HEK293 (cell line): ENCODE measurements around the gene SMO.

ENCODE experiments used
- CTCF ChIA-PET: fragments of 350-600 bp; formaldehyde crosslinking; extraction: SDS; loops from one replicate; lab custom pipeline; 2021; ENCODE audit warnings: antibody characterized with exemption; lab: Yijun Ruan, JAX
- POLR2A ChIA-PET: fragments of 300-600 bp; formaldehyde crosslinking; extraction: SDS; loops from one replicate; lab custom pipeline; 2020; ENCODE audit warnings: antibody characterized with exemption, inconsistent platforms; lab: Yijun Ruan, JAX
- H3K27ac ChIP-seq: fragments of 200-500 bp; sonication (Bioruptor generic); 2 replicates; pipeline ENCODE4 v1.5.1; 2014; ENCODE audit warnings: low read depth, low read length, control low read depth, inconsistent platforms; ENCODE audit errors: extremely low read depth
- H3K36me3 ChIP-seq, 2 experiments: fragments of 200-500 bp in 1 of 2; sonication (Bioruptor generic) in 1 of 2; 1 replicate in 1 of 2; 2 replicates in 1 of 2; pipeline ENCODE4 v1.5.1; 2014 to 2017; ENCODE audit warnings: inconsistent platforms in 2 of 2, low read length in 2 of 2; ENCODE audit not compliant: control insufficient read depth in 2 of 2, insufficient read depth in 1 of 2
- H3K4me1 ChIP-seq: fragments of 200-500 bp; sonication (Bioruptor generic); 2 replicates; pipeline ENCODE4 v1.5.1; 2014; ENCODE audit warnings: mild to moderate bottlenecking, low read length, inconsistent platforms; ENCODE audit not compliant: control insufficient read depth, insufficient read depth
- H3K4me3 ChIP-seq: 2 replicates; pipeline ENCODE4 v1.5.1; 2011; ENCODE audit warnings: low read depth, mild to moderate bottlenecking, control low read depth, low read length, moderate library complexity
- H3K9me3 ChIP-seq: fragments of 200-500 bp; sonication (Bioruptor generic); 2 replicates; pipeline ENCODE4 v1.5.1; 2014; ENCODE audit warnings: low read depth, low read length, inconsistent platforms; ENCODE audit not compliant: control insufficient read depth, insufficient read depth
- ATF2 ChIP-seq: fragments of 450-650 bp; formaldehyde crosslinking; IDR thresholded peaks from 2 replicates; pipeline ENCODE4 v1.5.1; 2016; ENCODE audit warnings: missing biosample characterization, missing genetic modification characterization, low read depth
- BCL11B ChIP-seq: fragments of 450-650 bp; formaldehyde crosslinking; IDR thresholded peaks from 2 replicates; pipeline ENCODE4 v1.5.1; 2016; ENCODE audit warnings: low read depth, missing biosample characterization, missing genetic modification characterization
- GFI1B ChIP-seq: fragments of 450-650 bp; formaldehyde crosslinking; IDR thresholded peaks from 2 replicates; pipeline ENCODE4 v1.5.1; 2016; ENCODE audit warnings: missing biosample characterization, missing genetic modification characterization
- HOXA7 ChIP-seq: sonication (generic); formaldehyde crosslinking; IDR thresholded peaks from 2 replicates; pipeline ENCODE4 v1.8.1; 2022; ENCODE audit warnings: missing genetic modification reagents, borderline replicate concordance
- MEIS1 ChIP-seq: sonication (generic); formaldehyde crosslinking; IDR thresholded peaks from 2 replicates; pipeline ENCODE4 v1.8.1; 2022; ENCODE audit warnings: missing genetic modification reagents, mild to moderate bottlenecking, borderline replicate concordance
- PRDM1 ChIP-seq: fragments of 450-650 bp; formaldehyde crosslinking; IDR thresholded peaks from 2 replicates; pipeline ENCODE4; 2016; ENCODE audit warnings: missing biosample characterization, missing genetic modification characterization
- SCRT1 ChIP-seq: fragments of 450-650 bp; formaldehyde crosslinking; IDR thresholded peaks from 2 replicates; pipeline ENCODE4 v1.5.1; 2016; ENCODE audit warnings: missing biosample characterization, missing genetic modification characterization, borderline replicate concordance
- SCRT2 ChIP-seq: fragments of 450-650 bp; formaldehyde crosslinking; IDR thresholded peaks from 2 replicates; pipeline ENCODE4 v1.5.1; 2016; ENCODE audit warnings: missing biosample characterization, missing genetic modification characterization
- ZBTB21 ChIP-seq: fragments of 450-650 bp; formaldehyde crosslinking; IDR thresholded peaks from 2 replicates; pipeline ENCODE4 v1.5.1; 2017; ENCODE audit warnings: missing biosample characterization, missing genetic modification characterization
- ZNF132 ChIP-seq: fragments of 450-650 bp; formaldehyde crosslinking; IDR thresholded peaks from 2 replicates; pipeline ENCODE4 v1.5.1; 2017; ENCODE audit warnings: missing biosample characterization, missing genetic modification characterization, borderline replicate concordance
- ZNF133 ChIP-seq: fragments of 450-650 bp; formaldehyde crosslinking; IDR thresholded peaks from 2 replicates; pipeline ENCODE4 v1.5.1; 2016; ENCODE audit warnings: missing biosample characterization, missing genetic modification characterization
- ZNF146 ChIP-seq: fragments of 450-650 bp; formaldehyde crosslinking; IDR thresholded peaks from 2 replicates; pipeline ENCODE4 v1.5.1; 2016; ENCODE audit warnings: missing biosample characterization, missing genetic modification characterization
- ZNF157 ChIP-seq: fragments of 450-650 bp; formaldehyde crosslinking; IDR thresholded peaks from 2 replicates; pipeline ENCODE4 v1.5.1; 2016; ENCODE audit warnings: missing biosample characterization, missing genetic modification characterization
- ZNF16 ChIP-seq: fragments of 450-650 bp; formaldehyde crosslinking; IDR thresholded peaks from 2 replicates; pipeline ENCODE4 v1.5.1; 2016; ENCODE audit warnings: low read depth, missing biosample characterization, missing genetic modification characterization
- ZNF202 ChIP-seq: fragments of 450-650 bp; formaldehyde crosslinking; IDR thresholded peaks from 2 replicates; pipeline ENCODE4 v1.5.1; 2016; ENCODE audit warnings: missing biosample characterization, missing genetic modification characterization, borderline replicate concordance
- ZNF292 ChIP-seq: fragments of 450-650 bp; formaldehyde crosslinking; IDR thresholded peaks from 2 replicates; pipeline ENCODE4 v1.5.1; 2016; ENCODE audit warnings: low read depth, missing biosample characterization, missing genetic modification characterization, borderline replicate concordance
- ZNF324 ChIP-seq: fragments of 450-650 bp; formaldehyde crosslinking; IDR thresholded peaks from 2 replicates; pipeline ENCODE4 v1.5.1; 2016; ENCODE audit warnings: missing biosample characterization, missing genetic modification characterization
- ZNF335 ChIP-seq: fragments of 450-650 bp; formaldehyde crosslinking; conservative IDR thresholded peaks from 2 replicates; pipeline ENCODE4 v1.5.1; 2016; ENCODE audit warnings: missing biosample characterization, missing genetic modification characterization
- ZNF48 ChIP-seq: fragments of 450-650 bp; formaldehyde crosslinking; IDR thresholded peaks from 2 replicates; pipeline ENCODE4 v1.5.1; 2016; ENCODE audit warnings: missing biosample characterization, missing genetic modification characterization
- ZNF513 ChIP-seq: fragments of 450-650 bp; IDR thresholded peaks from 2 replicates; pipeline ENCODE4 v1.5.1; 2018; ENCODE audit warnings: missing biosample characterization, missing genetic modification characterization
- ZNF561 ChIP-seq: fragments of 450-650 bp; IDR thresholded peaks from 2 replicates; pipeline ENCODE4 v1.5.1; 2018; ENCODE audit warnings: missing biosample characterization, missing genetic modification characterization, borderline replicate concordance
- ZNF626 ChIP-seq: fragments of 450-650 bp; sonication (Bioruptor Pico); formaldehyde crosslinking; IDR thresholded peaks from 2 replicates; pipeline ENCODE4 v1.5.1; 2018; ENCODE audit warnings: missing biosample characterization, missing genetic modification characterization, inconsistent platforms
- ZNF645 ChIP-seq: fragments of 450-650 bp; formaldehyde crosslinking; IDR thresholded peaks from 2 replicates; pipeline ENCODE4; 2016; ENCODE audit warnings: missing biosample characterization, missing genetic modification characterization
- ZNF701 ChIP-seq: fragments of 450-650 bp; formaldehyde crosslinking; IDR thresholded peaks from 2 replicates; pipeline ENCODE4 v1.5.1; 2016; ENCODE audit warnings: missing biosample characterization, missing genetic modification characterization
- ZSCAN23 ChIP-seq: fragments of 450-650 bp; formaldehyde crosslinking; IDR thresholded peaks from 2 replicates; pipeline ENCODE4 v1.5.1; 2016; ENCODE audit warnings: missing biosample characterization, missing genetic modification characterization

SMO gene

GRCh38 chr7:129203050-129203741 is 14.8 kb downstream of the SMO start:
- Histone ChIP-seq H3K27ac (no peak overlapping the region), H3K4me1 (no peaks in the 10 kb centered on the region), H3K9me3 (no peaks in the 10 kb centered on the region), H3K36me3 (peaks cover 0 to 24% of the 10 kb centered on the region in 2 experiments; a peak in 2 of 3 replicates), H3K4me3 (no peak overlapping the region)
- ChIA-PET CTCF (interaction anchor here (1.1 to 1.7 kb wide), 2 partner anchors 8 to 40 kb away, joined by 9 read pairs; no protein-coding TSS in a partner anchor), POLR2A (no interaction called here)
- TF ChIP-seq BCL11B (tag by site-specific recombination) (no peak), ZNF16 (no peak)

GRCh38 chr7:129205126-129205818 is 16.8 kb downstream of the SMO start:
- Histone ChIP-seq H3K4me3 (no peak overlapping the region), H3K9me3 (no peaks in the 10 kb centered on the region), H3K36me3 (peaks cover 0 to 40% of the 10 kb centered on the region in 2 experiments; a peak in 2 of 3 replicates), H3K27ac (no peak overlapping the region), H3K4me1 (no peaks in the 10 kb centered on the region)
- ChIA-PET POLR2A (no interaction called here), CTCF (interaction anchor here (0.6 kb wide), 2 partner anchors 14 to 41 kb away, joined by 3 read pairs; no protein-coding TSS in a partner anchor)
- TF ChIP-seq ZNF132 (tag by site-specific recombination) (no peak), ZNF48 (tag by site-specific recombination) (no peak), ZNF157 (tag by site-specific recombination) (no peak), ATF2 (no peak), ZNF292 (tag by site-specific recombination) (no peak), SCRT2 (tag by site-specific recombination) (no peak), ZNF645 (tag by site-specific recombination) (no peak), MEIS1 (CRISPR knock-in tag) (no peak), SCRT1 (tag by site-specific recombination) (no peak), ZNF202 (tag by site-specific recombination) (no peak), ZNF626 (tag by site-specific recombination) (no peak), ZNF561 (tag by site-specific recombination) (no peak), ZSCAN23 (tag by site-specific recombination) (no peak)

GRCh38 chr7:129205987-129206785 is 17.8 kb downstream of the SMO start:
- no peak overlapping the region for H3K4me3 ChIP-seq
- CTCF ChIA-PET: interaction anchor here (0.6 to 7.2 kb wide), 4 partner anchors 12 to 115 kb away, joined by 3 to 69 read pairs (median 8); no protein-coding TSS in a partner anchor
- H3K36me3 ChIP-seq: peaks cover 0 to 49% of the 10 kb centered on the region in 2 experiments; a peak in 2 of 3 replicates
- H3K27ac ChIP-seq: no peak overlapping the region
- POLR2A ChIA-PET: interaction anchor here (1.0 kb wide), 1 partner anchor 42 kb away, joined by 3 read pairs; no protein-coding TSS in a partner anchor
- no peaks in the 10 kb centered on the region for H3K9me3 ChIP-seq
- no peaks in the 10 kb centered on the region for H3K4me1 ChIP-seq
- TF ChIP-seq ZNF513 (tag by site-specific recombination) (no peak), ZNF146 (tag by site-specific recombination) (no peak), ZNF324 (no peak), ZNF133 (no peak), ZNF701 (tag by site-specific recombination) (no peak), ZBTB21 (tag by site-specific recombination) (no peak), PRDM1 (tag by site-specific recombination) (no peak), ZNF335 (no peak), HOXA7 (CRISPR knock-in tag) (no peak), GFI1B (tag by site-specific recombination) (no peak)
